Natural killer cell (primary cell): ENCODE measurements around the gene XRCC4. TPM values are rescaled to one million over a fixed set of nuclear protein-coding genes. Genes with fewer than 3 reads are reported as not detected.

Experiments
- ATAC-seq, 3 donors: fragments of 150-1000 bp in 2 of 3; fragments of 200-7000 bp in 1 of 3; cut with Tn5 transposase; 1 replicate in 1 of 3; 2 replicates in 2 of 3; pipeline ENCODE4 v1.10.0; 2021; ENCODE audit warnings: mild to moderate bottlenecking in 2 of 3, moderate library complexity in 2 of 3
- DNase-seq, 2 donors: peaks; one replicate each; pipeline versions ENCODE4 v3.0.0 to v3.0.0-alpha.2; 2013 to 2021; ENCODE audit warnings: mixed read lengths in 1 of 2
- H3K27ac ChIP-seq: one replicate; pipeline ENCODE4 v1.5.1; 2013; ENCODE audit warnings: mild to moderate bottlenecking, low read length
- H3K27me3 ChIP-seq: one replicate; pipeline ENCODE4 v1.6.1; 2013; ENCODE audit warnings: low read length; ENCODE audit not compliant: control insufficient read depth, insufficient read depth
- H3K36me3 ChIP-seq: one replicate; pipeline ENCODE4 v1.6.1; 2013; ENCODE audit warnings: low read length; ENCODE audit not compliant: control insufficient read depth, insufficient read depth
- H3K4me1 ChIP-seq: one replicate; pipeline ENCODE4 v1.6.1; 2013; ENCODE audit warnings: low read length; ENCODE audit not compliant: control insufficient read depth, insufficient read depth
- H3K4me3 ChIP-seq: one replicate; pipeline ENCODE4 v1.5.1; 2013; ENCODE audit warnings: low read length
- H3K9me3 ChIP-seq: one replicate; pipeline ENCODE4 v1.6.1; 2013; ENCODE audit warnings: low read length; ENCODE audit not compliant: control insufficient read depth, insufficient read depth
- H3K27ac Mint-ChIP-seq, 2 donors: one replicate each; pipeline ENCODE4 v1.8.0; 2022; ENCODE audit warnings: mild to moderate bottlenecking in 2 of 2, mixed read lengths in 2 of 2, moderate library complexity in 1 of 2
- H3K27me3 Mint-ChIP-seq, 2 donors: one replicate each; pipeline ENCODE4 v1.8.0; 2022; ENCODE audit warnings: low read depth in 2 of 2, mixed read lengths in 2 of 2
- H3K36me3 Mint-ChIP-seq: one replicate; pipeline ENCODE4 v1.8.0; 2022; ENCODE audit warnings: mixed read lengths
- H3K4me1 Mint-ChIP-seq, 2 donors: one replicate each; pipeline ENCODE4 v1.8.0; 2022; ENCODE audit warnings: mixed read lengths in 2 of 2
- H3K4me3 Mint-ChIP-seq: one replicate; pipeline ENCODE4 v1.8.0; 2022; ENCODE audit warnings: mild to moderate bottlenecking, moderate library complexity, mixed read lengths
- H3K9me3 Mint-ChIP-seq, 2 donors: one replicate each; pipeline ENCODE4 v1.8.0; 2022; ENCODE audit warnings: mixed read lengths in 2 of 2
- WGBS: methylation state at CpG from one replicate; pipeline ENCODE4 v1.1.7; 2013; ENCODE audit warnings: missing lambda C conversion rate; ENCODE audit not compliant: insufficient coverage; 5-methylcytosine and 5-hydroxymethylcytosine counted together
- intact Hi-C: fragments of 100-400 bp; cut with micrococcal nuclease; formaldehyde crosslinking; loops from one replicate; pipeline ENCODE4 v1.14.2; 2022
- total RNA-seq, 4 donors: library from RNA; stranded (reverse); fragments of 120-200 nt in 1 of 4; gene quantifications; one replicate each; pipeline versions ENCODE4 v1.2.3 to v1.2.4, GENCODE V29; 2013 to 2022
- TF ChIP-seq, protein P1 (sequence below): fragments of 200-600 bp; IDR thresholded peaks from one replicate; pipeline ENCODE4 v1.8.0; 2022; ENCODE audit warnings: antibody characterized with exemption

XRCC4 gene
- total RNA-seq, 3 donors from 2014 or later (not counting 1 experiment from before 2014, with no cell fraction given) = 6.0 to 8.6 (median 7.0) TPM

GRCh38 chr5:83177803-83178202 is 100.5 kb downstream of the XRCC4 start:
- DNase-seq (no peak), ATAC-seq (no peak)
- no peak overlapping the region for H3K27ac ChIP-seq
- H3K36me3 ChIP-seq = no peaks in the 10 kb centered on the region
- Mint-ChIP-seq H3K9me3 (no peaks in the 10 kb centered on the region), H3K27ac (no peak overlapping the region), H3K4me3 (no peak overlapping the region), H3K4me1 (no peaks in the 10 kb centered on the region), H3K27me3 (no peaks in the 10 kb centered on the region), H3K36me3 (no peaks in the 10 kb centered on the region)
- H3K9me3 ChIP-seq = no peaks in the 10 kb centered on the region
- H3K27me3 ChIP-seq = no peaks in the 10 kb centered on the region
- WGBS = 96% methylated on average over 2 of the region's 2 CpGs
- H3K4me3 ChIP-seq = no peak overlapping the region
- TF ChIP-seq, protein P1, sequence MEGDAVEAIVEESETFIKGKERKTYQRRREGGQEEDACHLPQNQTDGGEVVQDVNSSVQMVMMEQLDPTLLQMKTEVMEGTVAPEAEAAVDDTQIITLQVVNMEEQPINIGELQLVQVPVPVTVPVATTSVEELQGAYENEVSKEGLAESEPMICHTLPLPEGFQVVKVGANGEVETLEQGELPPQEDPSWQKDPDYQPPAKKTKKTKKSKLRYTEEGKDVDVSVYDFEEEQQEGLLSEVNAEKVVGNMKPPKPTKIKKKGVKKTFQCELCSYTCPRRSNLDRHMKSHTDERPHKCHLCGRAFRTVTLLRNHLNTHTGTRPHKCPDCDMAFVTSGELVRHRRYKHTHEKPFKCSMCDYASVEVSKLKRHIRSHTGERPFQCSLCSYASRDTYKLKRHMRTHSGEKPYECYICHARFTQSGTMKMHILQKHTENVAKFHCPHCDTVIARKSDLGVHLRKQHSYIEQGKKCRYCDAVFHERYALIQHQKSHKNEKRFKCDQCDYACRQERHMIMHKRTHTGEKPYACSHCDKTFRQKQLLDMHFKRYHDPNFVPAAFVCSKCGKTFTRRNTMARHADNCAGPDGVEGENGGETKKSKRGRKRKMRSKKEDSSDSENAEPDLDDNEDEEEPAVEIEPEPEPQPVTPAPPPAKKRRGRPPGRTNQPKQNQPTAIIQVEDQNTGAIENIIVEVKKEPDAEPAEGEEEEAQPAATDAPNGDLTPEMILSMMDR = no peak
- intact Hi-C loops = no loop called here
- no peaks in the 10 kb centered on the region for H3K4me1 ChIP-seq

- H3K4me3 ChIP-seq = no peak overlapping the region
- TF ChIP-seq, protein P1 = no peak
- Mint-ChIP-seq H3K9me3 (no peaks in the 10 kb centered on the region), H3K4me1 (no peaks in the 10 kb centered on the region), H3K27me3 (no peaks in the 10 kb centered on the region), H3K4me3 (no peak overlapping the region), H3K36me3 (no peaks in the 10 kb centered on the region), H3K27ac (no peak overlapping the region)
- ATAC-seq (no peak), DNase-seq (no peak)
- H3K27me3 ChIP-seq = no peaks in the 10 kb centered on the region
- H3K27ac ChIP-seq = no peak overlapping the region
- H3K36me3 ChIP-seq = no peaks in the 10 kb centered on the region
- intact Hi-C loops = no loop called here
- no peaks in the 10 kb centered on the region for H3K9me3 ChIP-seq
- H3K4me1 ChIP-seq = no peaks in the 10 kb centered on the region
Observed at GRCh38 chr5:83179966-83180365, 102.6 kb downstream of the XRCC4 start.

DNA sequence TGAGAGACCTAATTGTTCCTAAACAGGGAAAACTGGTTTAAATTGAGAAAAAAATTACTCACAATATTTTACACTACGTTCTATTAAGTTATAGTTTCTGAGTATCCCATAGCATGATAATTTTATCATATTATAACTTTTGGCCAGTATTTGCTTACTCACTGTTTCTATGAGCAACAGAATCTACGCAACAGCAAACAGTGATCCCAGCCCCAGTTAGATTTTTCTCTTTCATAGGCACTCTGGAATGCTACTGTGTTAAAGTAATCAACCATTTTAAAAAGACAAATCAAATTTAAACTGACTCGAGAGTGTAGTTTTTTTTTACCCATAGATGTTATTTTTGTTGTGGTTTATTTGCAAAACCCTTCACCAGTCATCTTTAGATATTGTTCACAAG is 107.2 kb downstream of the XRCC4 start:
- H3K9me3 ChIP-seq = no peaks in the 10 kb centered on the region
- ATAC-seq = no peak
- no peaks in the 10 kb centered on the region for H3K27me3 ChIP-seq
- no peak overlapping the region for H3K27ac Mint-ChIP-seq
- 100% methylated on average over 1 of the region's 3 CpGs for WGBS
- no peak overlapping the region for H3K4me3 ChIP-seq
- H3K36me3 ChIP-seq = no peaks in the 10 kb centered on the region
- no peak overlapping the region for H3K27ac ChIP-seq
- TF ChIP-seq, protein P1 = no peak
- DNase-seq = no peak
- no peak overlapping the region for H3K4me3 Mint-ChIP-seq
- H3K36me3 Mint-ChIP-seq = no peaks in the 10 kb centered on the region
- no peaks in the 10 kb centered on the region for H3K27me3 Mint-ChIP-seq
- H3K9me3 Mint-ChIP-seq = no peaks in the 10 kb centered on the region
- H3K4me1 Mint-ChIP-seq = peaks cover 0 to 6% of the 10 kb centered on the region in 2 donors
- no peaks in the 10 kb centered on the region for H3K4me1 ChIP-seq
- intact Hi-C loops = no loop called here

- no peaks in the 10 kb centered on the region for H3K4me1 ChIP-seq
- Mint-ChIP-seq H3K36me3 (no peaks in the 10 kb centered on the region), H3K4me3 (no peak overlapping the region), H3K9me3 (no peaks in the 10 kb centered on the region), H3K4me1 (peaks cover 0 to 6% of the 10 kb centered on the region in 2 donors), H3K27me3 (no peaks in the 10 kb centered on the region), H3K27ac (no peak overlapping the region)
- 92% methylated on average over 3 of the region's 5 CpGs for WGBS
- no peak overlapping the region for H3K27ac ChIP-seq
- DNase-seq (no peak), ATAC-seq (no peak)
- no peaks in the 10 kb centered on the region for H3K36me3 ChIP-seq
- intact Hi-C loops = no loop called here
- TF ChIP-seq, protein P1 = no peak
- no peak overlapping the region for H3K4me3 ChIP-seq
- H3K27me3 ChIP-seq = no peaks in the 10 kb centered on the region
- no peaks in the 10 kb centered on the region for H3K9me3 ChIP-seq
Observed at GRCh38 chr5:83192947-83193346, 115.6 kb downstream of the XRCC4 start.
